Liver (tissue), 3 donors: Measurements from ENCODE around the gene HUS1.

ENCODE experiments used
- CTCF ChIP-seq: fragments of 150-350 bp; IDR thresholded peaks from 2 replicates; pipeline ENCODE4 v1.5.1; 2017; ENCODE audit warnings: improper control_type of control experiment, low read depth, low read length; ENCODE audit not compliant: missing input control
- GABPA ChIP-seq, 2 donors: IDR thresholded peaks in 1 of 2; conservative IDR thresholded peaks in 1 of 2; 2 replicates each; pipeline ENCODE4 v1.6.1; 2016; ENCODE audit warnings: antibody characterized with exemption in 2 of 2, mild to moderate bottlenecking in 1 of 2, moderate library complexity in 1 of 2
- MAX ChIP-seq: IDR thresholded peaks from 2 replicates; pipeline ENCODE4 v1.6.1; 2016; ENCODE audit warnings: antibody characterized with exemption
- SP1 ChIP-seq: IDR thresholded peaks from 2 replicates; pipeline ENCODE4 v1.6.1; 2018; ENCODE audit warnings: antibody characterized with exemption, mild to moderate bottlenecking
- YY1 ChIP-seq: IDR thresholded peaks from 2 replicates; pipeline ENCODE4 v1.6.1; 2016; ENCODE audit warnings: antibody characterized with exemption, mild to moderate bottlenecking
- donor health status: healthy.
- donor health status: healthy.

- TF ChIP-seq SP1 = no peak
- no peak for TF ChIP-seq YY1
- no peak for TF ChIP-seq GABPA (IDR thresholded peaks at IDR 0.05 in 1 of 2, conservative IDR thresholded peaks at IDR 0.05 in 1 of 2)
- no peak for TF ChIP-seq CTCF
- no peak for TF ChIP-seq MAX
Measured at GRCh38 chr7:47956220-47956619, 23.2 kb downstream of the HUS1 start.
